Brain microvascular endothelial cell (primary cell): ENCODE data around the gene HCLS1.

Source experiments
- DNase-seq: peaks from one replicate; pipeline ENCODE4 v3.0.0-alpha.2; 2020
- H3K27ac ChIP-seq: fragments of 250-450 bp; sonication (Bioruptor Pico); 2 replicates; pipeline ENCODE4 v1.5.1; 2020; ENCODE audit warnings: mild to moderate bottlenecking, moderate library complexity
- H3K27me3 ChIP-seq: fragments of 250-450 bp; sonication (Bioruptor Pico); replicated peaks from 2 replicates; pipeline ENCODE4 v1.5.1; 2020; ENCODE audit warnings: mild to moderate bottlenecking
- H3K36me3 ChIP-seq: fragments of 250-450 bp; sonication (Bioruptor Pico); replicated peaks from 2 replicates; pipeline ENCODE4 v1.5.1; 2020; ENCODE audit warnings: mild to moderate bottlenecking
- H3K4me3 ChIP-seq: 2 replicates; pipeline ENCODE4 v1.5.1; 2011; ENCODE audit warnings: low read depth, mild to moderate bottlenecking, control low read depth, low read length, moderate library complexity
- in situ Hi-C: cut with HindIII; loops from 2 replicates; pipeline ENCODE4 v1.10.0; 2017; ENCODE audit warnings: low sequenced_read_pairs, low pct_ligation_motif_present
- TF ChIP-seq, protein P1 (sequence below): IDR thresholded peaks from 2 replicates; pipeline ENCODE4 v1.5.1; 2011; ENCODE audit warnings: low read depth, mild to moderate bottlenecking, moderate library complexity, low read length, control low read depth, inconsistent platforms; ENCODE audit errors: missing control alignments

The HCLS1 gene

DNA sequence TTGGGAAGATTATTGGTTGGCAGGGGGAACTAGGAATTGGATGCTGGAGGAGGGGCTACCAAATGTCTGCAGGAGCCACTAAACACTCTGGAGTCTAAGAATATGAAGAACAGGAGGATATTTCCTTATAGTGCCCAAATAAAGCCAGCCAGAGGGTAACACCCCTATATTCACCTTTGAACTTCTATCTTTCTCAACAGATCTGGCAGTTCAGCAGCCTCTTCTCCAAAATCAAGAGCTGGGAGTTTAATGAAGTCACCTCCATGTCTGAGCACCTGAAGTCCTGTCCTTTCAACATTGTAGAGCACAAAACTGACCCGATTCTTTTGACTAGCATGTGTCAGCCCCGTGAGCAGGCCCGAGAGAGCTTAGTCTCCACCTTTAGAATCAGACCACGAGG, 34.2 kb downstream of the HCLS1 start:
- no peak overlapping the region for H3K4me3 ChIP-seq
- DNase-seq: no peak
- no peaks in the 10 kb centered on the region for H3K36me3 ChIP-seq
- TF ChIP-seq, protein P1, sequence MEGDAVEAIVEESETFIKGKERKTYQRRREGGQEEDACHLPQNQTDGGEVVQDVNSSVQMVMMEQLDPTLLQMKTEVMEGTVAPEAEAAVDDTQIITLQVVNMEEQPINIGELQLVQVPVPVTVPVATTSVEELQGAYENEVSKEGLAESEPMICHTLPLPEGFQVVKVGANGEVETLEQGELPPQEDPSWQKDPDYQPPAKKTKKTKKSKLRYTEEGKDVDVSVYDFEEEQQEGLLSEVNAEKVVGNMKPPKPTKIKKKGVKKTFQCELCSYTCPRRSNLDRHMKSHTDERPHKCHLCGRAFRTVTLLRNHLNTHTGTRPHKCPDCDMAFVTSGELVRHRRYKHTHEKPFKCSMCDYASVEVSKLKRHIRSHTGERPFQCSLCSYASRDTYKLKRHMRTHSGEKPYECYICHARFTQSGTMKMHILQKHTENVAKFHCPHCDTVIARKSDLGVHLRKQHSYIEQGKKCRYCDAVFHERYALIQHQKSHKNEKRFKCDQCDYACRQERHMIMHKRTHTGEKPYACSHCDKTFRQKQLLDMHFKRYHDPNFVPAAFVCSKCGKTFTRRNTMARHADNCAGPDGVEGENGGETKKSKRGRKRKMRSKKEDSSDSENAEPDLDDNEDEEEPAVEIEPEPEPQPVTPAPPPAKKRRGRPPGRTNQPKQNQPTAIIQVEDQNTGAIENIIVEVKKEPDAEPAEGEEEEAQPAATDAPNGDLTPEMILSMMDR: no peak
- in situ Hi-C loops: no loop called here
- H3K27me3 ChIP-seq: no peaks in the 10 kb centered on the region
- H3K27ac ChIP-seq: no peak overlapping the region

DNA sequence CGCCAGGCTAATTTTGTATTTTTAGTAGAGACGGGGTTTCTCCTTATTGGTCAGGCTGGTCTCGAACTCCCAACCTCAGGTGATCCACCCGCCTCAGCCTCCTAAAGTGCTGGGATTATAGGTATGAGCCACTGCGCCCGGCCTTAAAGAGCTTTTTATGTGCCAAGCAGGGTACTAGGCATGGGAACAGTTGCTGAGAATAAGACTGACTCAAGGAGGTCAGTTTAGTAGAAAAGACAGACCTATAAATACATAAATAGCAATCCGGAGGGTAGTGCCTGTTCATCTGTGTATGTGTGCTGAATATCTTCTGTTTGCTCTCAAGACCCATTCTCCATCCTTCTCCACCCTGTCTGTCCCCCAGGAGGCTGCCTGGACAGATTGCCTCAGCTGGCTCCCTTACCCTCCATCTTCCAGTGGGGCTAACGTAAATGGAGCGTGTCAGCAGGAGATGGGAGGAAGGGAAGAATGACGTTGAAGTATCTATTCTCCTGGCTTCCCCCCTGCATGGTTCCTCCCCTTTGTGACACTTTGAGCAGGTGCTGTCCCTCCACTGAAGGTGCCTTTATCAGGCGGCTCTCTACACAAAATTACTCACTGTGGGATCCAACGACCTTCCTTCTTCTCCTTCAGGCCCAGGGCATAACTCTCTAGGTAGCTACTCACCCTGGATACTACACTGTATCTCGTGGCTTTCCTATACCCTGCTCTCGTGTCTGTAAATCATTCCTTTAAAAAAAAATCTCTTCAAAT, 36.4 kb downstream of the HCLS1 start:
- TF ChIP-seq, protein P1: no peak
- H3K27ac ChIP-seq: no peak overlapping the region
- in situ Hi-C loops: no loop called here

DNA sequence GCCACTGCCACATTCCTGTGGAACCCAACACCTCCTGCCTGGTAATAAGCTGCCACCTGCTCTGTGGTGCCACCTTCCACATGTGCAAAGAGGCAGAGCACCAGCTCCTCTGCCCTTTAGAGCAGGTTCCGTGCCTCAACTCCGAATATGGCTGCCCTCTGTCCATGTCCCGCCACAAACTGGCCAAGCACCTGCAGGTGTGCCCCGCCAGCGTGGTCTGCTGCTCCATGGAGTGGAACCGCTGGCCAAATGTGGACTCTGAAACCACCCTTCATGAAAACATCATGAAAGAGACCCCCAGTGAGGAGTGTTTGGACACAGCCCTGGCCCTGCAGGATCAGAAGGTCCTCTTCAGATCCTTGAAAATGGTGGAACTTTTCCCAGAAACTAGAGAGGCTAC, 39.2 kb downstream of the HCLS1 start:
- TF ChIP-seq, protein P1: no peak
- H3K36me3 ChIP-seq: no peaks in the 10 kb centered on the region
- no peak for DNase-seq
- H3K27ac ChIP-seq: no peak overlapping the region
- H3K27me3 ChIP-seq: no peaks in the 10 kb centered on the region
- in situ Hi-C loops: no loop called here
- no peak overlapping the region for H3K4me3 ChIP-seq

More for the DNA sequence above, 36.4 kb downstream of the HCLS1 start:
- H3K36me3 ChIP-seq: no peaks in the 10 kb centered on the region
- no peak for DNase-seq
- H3K27me3 ChIP-seq: no peaks in the 10 kb centered on the region
- no peak overlapping the region for H3K4me3 ChIP-seq

DNA sequence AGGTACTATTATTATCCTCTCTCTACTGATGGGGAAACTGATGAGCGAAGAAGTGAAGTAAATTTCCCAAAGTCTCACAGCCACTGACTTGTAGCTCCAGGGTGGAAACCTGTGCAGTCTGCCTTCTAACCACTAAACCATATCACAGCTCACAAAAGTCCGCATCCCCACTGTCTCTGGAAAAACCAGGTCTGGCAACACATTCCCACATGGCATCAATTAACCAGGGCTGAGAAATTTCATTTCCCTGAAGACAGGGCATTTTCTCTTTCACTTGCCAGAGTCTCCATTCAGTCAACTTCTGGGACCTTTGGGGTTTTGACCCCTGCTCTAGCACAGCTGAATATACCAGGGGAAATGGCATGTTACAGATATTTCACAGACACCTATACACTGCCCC, 41.0 kb downstream of the HCLS1 start:
- Histone ChIP-seq H3K36me3 (no peaks in the 10 kb centered on the region), H3K27me3 (no peaks in the 10 kb centered on the region), H3K27ac (no peak overlapping the region), H3K4me3 (no peak overlapping the region)
- TF ChIP-seq, protein P1: no peak
- DNase-seq: no peak
- in situ Hi-C loops: no loop called here

DNA sequence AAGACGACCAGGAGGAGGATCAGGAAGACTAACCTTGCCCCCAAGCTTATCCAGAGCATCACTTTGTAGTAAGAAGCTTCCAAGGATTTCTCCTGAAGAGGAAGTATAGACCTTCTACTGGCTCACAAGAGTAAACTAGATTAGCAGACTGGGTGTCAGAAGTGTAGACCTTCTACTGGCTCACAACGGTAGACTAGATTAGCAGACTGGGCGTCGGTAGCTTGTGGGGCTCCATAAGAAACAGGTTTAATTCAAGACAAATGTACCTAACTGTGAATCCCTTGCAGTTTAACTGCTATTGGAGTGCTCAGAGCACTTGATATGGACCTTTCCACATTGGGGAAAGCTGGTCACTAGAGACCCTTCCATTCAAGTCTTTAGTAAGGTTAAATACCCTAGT, 54.6 kb downstream of the HCLS1 start:
- H3K36me3 ChIP-seq: no peaks in the 10 kb centered on the region
- in situ Hi-C loops: no loop called here
- TF ChIP-seq, protein P1: no peak
- H3K27ac ChIP-seq: no peak overlapping the region
- no peak overlapping the region for H3K4me3 ChIP-seq
- no peak for DNase-seq
- H3K27me3 ChIP-seq: no peaks in the 10 kb centered on the region

DNA sequence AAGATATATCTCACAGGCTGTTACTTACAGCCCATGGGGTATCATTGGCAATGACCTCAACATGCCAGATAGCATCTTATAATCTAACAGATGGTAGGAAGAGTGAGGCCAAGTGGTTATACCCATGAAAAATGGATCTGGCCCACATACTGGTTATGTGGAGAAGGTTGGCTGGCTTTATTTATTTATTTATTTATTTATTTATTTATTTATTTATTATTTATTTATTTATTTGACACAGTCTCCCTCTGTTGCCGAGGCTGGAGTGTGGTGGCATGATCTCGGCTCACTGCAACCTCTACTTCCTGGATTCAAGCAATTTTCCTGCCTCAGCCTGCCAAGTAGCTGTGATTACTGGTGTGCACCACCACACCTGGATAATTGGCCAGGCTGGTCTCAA, 55.9 kb downstream of the HCLS1 start:
- Histone ChIP-seq H3K4me3 (no peak overlapping the region), H3K27ac (no peak overlapping the region), H3K36me3 (no peaks in the 10 kb centered on the region), H3K27me3 (no peaks in the 10 kb centered on the region)
- in situ Hi-C loops: no loop called here
- TF ChIP-seq, protein P1: no peak
- DNase-seq: no peak
